SK-N-SH (cell line): ENCODE results near the gene TMEM255B. TPM values are rescaled to one million over a fixed set of nuclear protein-coding genes. Genes with fewer than 3 reads are reported as not detected.
"Not testable (repeated sequence)": the region's sequence is repeated elsewhere in the genome, so short reads cannot be mapped to it uniquely, and the experiment has no call there.

Experiments used
- CTCF ChIA-PET: fragments of 300-600, 350-600 bp; formaldehyde crosslinking; extraction: SDS; loops from one replicate; lab custom pipeline; 2021; lab: Yijun Ruan, JAX
- POLR2A ChIA-PET: fragments of 350-600 bp; sonication (Branson Sonifier 250); formaldehyde crosslinking; extraction: SDS; loops from one replicate; lab custom pipeline; 2020; ENCODE audit warnings: antibody characterized with exemption, inconsistent platforms; lab: Yijun Ruan, JAX
- DNase-seq: peaks from one replicate; pipeline ENCODE4 v3.0.0; 2012
- H2AFZ ChIP-seq: fragments of 200-600 bp; sonication (generic); 2 replicates; pipeline ENCODE4 v1.8.1; 2016; ENCODE audit warnings: antibody characterized with exemption, mild to moderate bottlenecking, low read depth
- H3F3A ChIP-seq: fragments of 200-600 bp; sonication (generic); replicated peaks from 2 replicates; pipeline ENCODE3; 2016; ENCODE audit warnings: antibody characterized with exemption, mild to moderate bottlenecking; ENCODE audit not compliant: insufficient read depth
- H3K27ac ChIP-seq, 2 experiments: fragments of 200-500 bp in 1 of 2; fragments of 200-600 bp in 1 of 2; sonication (Bioruptor generic) in 1 of 2; sonication (generic), shearing (Covaris generic) in 1 of 2; 2 replicates each; pipeline versions ENCODE4 v1.5.1 to v1.6.1; 2014 to 2016; ENCODE audit warnings: low read depth in 2 of 2, inconsistent platforms in 1 of 2, low read length in 1 of 2, mild to moderate bottlenecking in 1 of 2, mixed read lengths in 1 of 2
- H3K27me3 ChIP-seq: fragments of 200-600 bp; sonication (generic), shearing (Covaris generic); 2 replicates; pipeline ENCODE4 v1.6.1; 2016; ENCODE audit warnings: mixed run types; ENCODE audit not compliant: insufficient read depth
- H3K36me3 ChIP-seq, 2 experiments: fragments of 200-500 bp in 1 of 2; fragments of 200-600 bp in 1 of 2; sonication (Bioruptor generic) in 1 of 2; sonication (generic) in 1 of 2; replicated peaks in 1 of 2; 2 replicates each; pipeline versions ENCODE3 to v1.5.1; 2014 to 2016; ENCODE audit warnings: low read length in 1 of 2, mild to moderate bottlenecking in 1 of 2; ENCODE audit not compliant: insufficient read depth in 2 of 2, control insufficient read depth in 1 of 2
- H3K4me1 ChIP-seq, 2 experiments: fragments of 200-500 bp in 1 of 2; fragments of 200-600 bp in 1 of 2; sonication (Bioruptor generic) in 1 of 2; sonication (generic), shearing (Covaris generic) in 1 of 2; 2 replicates each; pipeline versions ENCODE4 v1.5.1 to v1.6.1; 2014 to 2016; ENCODE audit warnings: low read depth in 1 of 2, low read length in 1 of 2, mixed run types in 1 of 2; ENCODE audit not compliant: insufficient read depth in 2 of 2, control insufficient read depth in 1 of 2
- H3K4me2 ChIP-seq: fragments of 200-600 bp; sonication (generic), shearing (Covaris generic); 2 replicates; pipeline ENCODE4 v1.6.1; 2017; ENCODE audit warnings: mixed run types
- H3K4me3 ChIP-seq, 2 experiments: fragments of 200-500 bp in 1 of 2; fragments of 200-600 bp in 1 of 2; sonication (Bioruptor generic) in 1 of 2; sonication (generic), shearing (Covaris generic) in 1 of 2; 2 replicates each; pipeline versions ENCODE4 v1.5.1 to v1.8.1; 2014 to 2016; ENCODE audit warnings: low read depth in 2 of 2, inconsistent platforms in 1 of 2, low read length in 1 of 2, mild to moderate bottlenecking in 1 of 2, mixed read lengths in 1 of 2, moderate library complexity in 1 of 2
- H3K79me2 ChIP-seq: fragments of 200-600 bp; sonication (generic); 2 replicates; pipeline ENCODE4 v1.8.1; 2017; ENCODE audit warnings: mild to moderate bottlenecking; ENCODE audit not compliant: insufficient read depth
- H3K9ac ChIP-seq: fragments of 200-600 bp; sonication (generic); 2 replicates; pipeline ENCODE4 v1.6.1; 2017; ENCODE audit warnings: mixed run types
- H3K9me2 ChIP-seq: fragments of 200-600 bp; sonication (generic); 2 replicates; pipeline ENCODE4 v1.6.1; 2017; ENCODE audit warnings: mixed run types
- H3K9me3 ChIP-seq: fragments of 200-600 bp; sonication (generic); 2 replicates; pipeline ENCODE4 v1.6.1; 2017; ENCODE audit warnings: mixed run types, mild to moderate bottlenecking, moderate library complexity
- H4K20me1 ChIP-seq: fragments of 200-600 bp; sonication (generic); 2 replicates; pipeline ENCODE4 v1.6.1; 2017; ENCODE audit warnings: mild to moderate bottlenecking, mixed run types; ENCODE audit not compliant: insufficient read depth
- CTCF ChIP-seq: fragments of 200-600 bp; sonication (generic); IDR thresholded peaks from 2 replicates; pipeline ENCODE4 v1.6.1; 2017; ENCODE audit warnings: antibody characterized with exemption, mild to moderate bottlenecking, moderate library complexity
- ELF1 ChIP-seq: IDR thresholded peaks from 2 replicates; pipeline ENCODE4 v1.4.0; 2012
- EP300 ChIP-seq, 2 experiments: IDR thresholded peaks; 2 replicates each; pipeline versions ENCODE4 v1.4.0 to v1.6.1; 2012; ENCODE audit warnings: borderline replicate concordance in 1 of 2, low read depth in 1 of 2, low read length in 1 of 2
- FOSL2 ChIP-seq: IDR thresholded peaks from 2 replicates; pipeline ENCODE4 v1.4.0; 2012; ENCODE audit warnings: low read depth, mild to moderate bottlenecking, moderate library complexity, borderline replicate concordance
- GATA2 ChIP-seq: sonication (generic); formaldehyde crosslinking; IDR thresholded peaks from 2 replicates; pipeline ENCODE4 v1.5.0; 2020; ENCODE audit warnings: mild to moderate bottlenecking, missing genetic modification reagents
- JUND ChIP-seq: IDR thresholded peaks from 2 replicates; pipeline ENCODE4 v1.4.0; 2012
- MEF2A ChIP-seq: IDR thresholded peaks from 2 replicates; pipeline ENCODE4 v1.4.0; 2012; ENCODE audit warnings: low read depth, borderline replicate concordance
- NFIC ChIP-seq: IDR thresholded peaks from 2 replicates; pipeline ENCODE4 v1.4.0; 2012; ENCODE audit warnings: borderline replicate concordance
- NRF1 ChIP-seq: IDR thresholded peaks from 2 replicates; pipeline ENCODE4 v1.6.1; 2012; ENCODE audit warnings: low read depth, mild to moderate bottlenecking, low read length
- POLR2AphosphoS5 ChIP-seq: IDR thresholded peaks from 2 replicates; pipeline ENCODE4 v1.6.1; 2012; ENCODE audit warnings: low read depth, low read length
- RFX5 ChIP-seq: IDR thresholded peaks from 2 replicates; pipeline ENCODE4 v1.6.1; 2012; ENCODE audit warnings: mild to moderate bottlenecking, improper control_type of control experiment, low read length
- RXRA ChIP-seq: IDR thresholded peaks from 2 replicates; pipeline ENCODE4 v1.4.0; 2012; ENCODE audit warnings: low read depth, mild to moderate bottlenecking, borderline replicate concordance
- TCF12 ChIP-seq: IDR thresholded peaks from 2 replicates; pipeline ENCODE4 v1.4.0; 2012
- USF1 ChIP-seq: IDR thresholded peaks from 2 replicates; pipeline ENCODE4 v1.4.0; 2012; ENCODE audit warnings: low read depth, borderline replicate concordance
- YY1 ChIP-seq: IDR thresholded peaks from 2 replicates; pipeline ENCODE4 v1.4.0; 2012; ENCODE audit warnings: low read depth, mild to moderate bottlenecking
- WGBS: methylation state at CpG from one replicate; pipeline ENCODE4 v1.1.6; 2017; ENCODE audit warnings: low lambda C conversion rate; 5-methylcytosine and 5-hydroxymethylcytosine counted together
- polyA plus RNA-seq, 3 experiments: library from polyadenylated mRNA; depleted of rRNA; stranded (reverse); fragments of >200 nt; gene quantifications; 2 replicates each; pipeline ENCODE4 v1.2.3, GENCODE V29; 2012
- TF ChIP-seq, protein P1 (sequence below): IDR thresholded peaks from 2 replicates; pipeline ENCODE4 v1.4.0; 2012; ENCODE audit warnings: low read depth, borderline replicate concordance
- TF ChIP-seq, protein P2 (sequence below): IDR thresholded peaks from 2 replicates; pipeline ENCODE4; 2012
- TF ChIP-seq, protein P3 (sequence below): IDR thresholded peaks from 2 replicates; pipeline ENCODE4 v1.6.1; 2012; ENCODE audit warnings: mild to moderate bottlenecking, low read depth, low read length, moderate library complexity
- TF ChIP-seq, protein P4 (sequence below): IDR thresholded peaks from 2 replicates; pipeline ENCODE4 v1.4.0; 2012; ENCODE audit warnings: low read depth

The TMEM255B gene
- polyA plus RNA-seq, 1 of the 3 experiments (the other 2 are of a cell fraction) = 14.8 TPM

DNA sequence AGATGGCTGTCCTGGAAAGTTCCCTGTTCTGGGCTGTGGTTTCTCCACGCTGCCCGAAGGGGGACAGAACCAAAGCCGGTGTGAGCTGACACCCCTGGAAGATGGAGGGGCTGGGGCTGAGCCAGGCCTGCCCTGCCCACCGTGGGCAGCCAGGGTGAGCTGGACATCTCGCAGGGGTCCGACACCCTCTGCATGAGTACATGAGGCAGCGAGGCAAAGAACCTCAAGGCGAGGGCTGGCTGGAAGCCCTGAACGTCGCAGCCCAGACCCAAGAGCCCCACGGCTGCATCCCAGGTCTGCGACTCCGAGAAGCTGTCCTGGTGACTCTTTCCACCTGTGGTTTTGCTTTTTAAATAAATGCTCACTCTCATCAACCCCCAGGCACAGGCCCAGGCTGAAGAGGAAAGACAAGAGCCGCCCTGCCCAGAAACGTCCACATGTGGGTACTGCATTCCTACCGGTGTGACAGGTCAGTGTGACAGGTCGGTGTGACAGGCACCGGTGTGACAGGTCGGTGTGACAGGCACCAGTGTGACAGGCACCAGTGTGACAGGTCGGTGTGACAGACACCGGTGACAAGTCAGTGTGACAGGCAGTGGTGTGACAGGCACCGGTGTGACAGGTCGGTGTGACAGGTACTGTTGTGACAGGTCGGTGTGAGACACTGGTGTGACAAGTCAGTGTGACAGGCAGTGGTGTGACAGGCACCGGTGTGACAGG is 74.2 kb downstream of the TMEM255B start:
- peaks cover 0 to 32% of the 10 kb centered on the region in 2 experiments for H3K36me3 ChIP-seq
- H3K9me2 ChIP-seq = no peaks in the 10 kb centered on the region
- no peak overlapping the region for H2AFZ ChIP-seq
- ChIA-PET CTCF (no interaction called here), POLR2A (no interaction called here)
- H3K9ac ChIP-seq = no peak overlapping the region
- H3F3A ChIP-seq = peaks cover 18% of the 10 kb centered on the region
- H3K27me3 ChIP-seq = no peaks in the 10 kb centered on the region
- no peak overlapping the region for H3K27ac ChIP-seq
- no peak overlapping the region for H3K4me3 ChIP-seq
- peaks cover 13 to 24% of the 10 kb centered on the region in 2 experiments; a peak in 3 of 4 replicates for H3K4me1 ChIP-seq
- no peaks in the 10 kb centered on the region for H3K9me3 ChIP-seq
- peaks cover 5% of the 10 kb centered on the region; the same call in 1 of the 2 replicates for H3K79me2 ChIP-seq
- TF ChIP-seq NFIC = no peak
- TF ChIP-seq ELF1 = no peak
- TF ChIP-seq, protein P1, sequence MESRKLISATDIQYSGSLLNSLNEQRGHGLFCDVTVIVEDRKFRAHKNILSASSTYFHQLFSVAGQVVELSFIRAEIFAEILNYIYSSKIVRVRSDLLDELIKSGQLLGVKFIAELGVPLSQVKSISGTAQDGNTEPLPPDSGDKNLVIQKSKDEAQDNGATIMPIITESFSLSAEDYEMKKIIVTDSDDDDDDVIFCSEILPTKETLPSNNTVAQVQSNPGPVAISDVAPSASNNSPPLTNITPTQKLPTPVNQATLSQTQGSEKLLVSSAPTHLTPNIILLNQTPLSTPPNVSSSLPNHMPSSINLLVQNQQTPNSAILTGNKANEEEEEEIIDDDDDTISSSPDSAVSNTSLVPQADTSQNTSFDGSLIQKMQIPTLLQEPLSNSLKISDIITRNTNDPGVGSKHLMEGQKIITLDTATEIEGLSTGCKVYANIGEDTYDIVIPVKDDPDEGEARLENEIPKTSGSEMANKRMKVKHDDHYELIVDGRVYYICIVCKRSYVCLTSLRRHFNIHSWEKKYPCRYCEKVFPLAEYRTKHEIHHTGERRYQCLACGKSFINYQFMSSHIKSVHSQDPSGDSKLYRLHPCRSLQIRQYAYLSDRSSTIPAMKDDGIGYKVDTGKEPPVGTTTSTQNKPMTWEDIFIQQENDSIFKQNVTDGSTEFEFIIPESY = no peak
- TF ChIP-seq USF1 = no peak
- TF ChIP-seq JUND = no peak
- TF ChIP-seq, protein P2, sequence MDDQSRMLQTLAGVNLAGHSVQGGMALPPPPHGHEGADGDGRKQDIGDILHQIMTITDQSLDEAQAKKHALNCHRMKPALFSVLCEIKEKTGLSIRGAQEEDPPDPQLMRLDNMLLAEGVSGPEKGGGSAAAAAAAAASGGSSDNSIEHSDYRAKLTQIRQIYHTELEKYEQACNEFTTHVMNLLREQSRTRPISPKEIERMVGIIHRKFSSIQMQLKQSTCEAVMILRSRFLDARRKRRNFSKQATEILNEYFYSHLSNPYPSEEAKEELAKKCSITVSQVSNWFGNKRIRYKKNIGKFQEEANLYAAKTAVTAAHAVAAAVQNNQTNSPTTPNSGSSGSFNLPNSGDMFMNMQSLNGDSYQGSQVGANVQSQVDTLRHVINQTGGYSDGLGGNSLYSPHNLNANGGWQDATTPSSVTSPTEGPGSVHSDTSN = no peak
- no peak for TF ChIP-seq GATA2
- TF ChIP-seq RXRA = no peak
- TF ChIP-seq RFX5 = no peak
- TF ChIP-seq FOSL2 = no peak
- TF ChIP-seq TCF12 = no peak
- TF ChIP-seq POLR2AphosphoS5 = no peak
- no peak for TF ChIP-seq EP300 (IDR thresholded peaks at IDR 0.05; ENCODE audit: borderline replicate concordance in 1 of 2, low read depth in 1 of 2, low read length in 1 of 2)
- TF ChIP-seq NRF1 = no peak
- TF ChIP-seq CTCF = no peak
- TF ChIP-seq, protein P3, sequence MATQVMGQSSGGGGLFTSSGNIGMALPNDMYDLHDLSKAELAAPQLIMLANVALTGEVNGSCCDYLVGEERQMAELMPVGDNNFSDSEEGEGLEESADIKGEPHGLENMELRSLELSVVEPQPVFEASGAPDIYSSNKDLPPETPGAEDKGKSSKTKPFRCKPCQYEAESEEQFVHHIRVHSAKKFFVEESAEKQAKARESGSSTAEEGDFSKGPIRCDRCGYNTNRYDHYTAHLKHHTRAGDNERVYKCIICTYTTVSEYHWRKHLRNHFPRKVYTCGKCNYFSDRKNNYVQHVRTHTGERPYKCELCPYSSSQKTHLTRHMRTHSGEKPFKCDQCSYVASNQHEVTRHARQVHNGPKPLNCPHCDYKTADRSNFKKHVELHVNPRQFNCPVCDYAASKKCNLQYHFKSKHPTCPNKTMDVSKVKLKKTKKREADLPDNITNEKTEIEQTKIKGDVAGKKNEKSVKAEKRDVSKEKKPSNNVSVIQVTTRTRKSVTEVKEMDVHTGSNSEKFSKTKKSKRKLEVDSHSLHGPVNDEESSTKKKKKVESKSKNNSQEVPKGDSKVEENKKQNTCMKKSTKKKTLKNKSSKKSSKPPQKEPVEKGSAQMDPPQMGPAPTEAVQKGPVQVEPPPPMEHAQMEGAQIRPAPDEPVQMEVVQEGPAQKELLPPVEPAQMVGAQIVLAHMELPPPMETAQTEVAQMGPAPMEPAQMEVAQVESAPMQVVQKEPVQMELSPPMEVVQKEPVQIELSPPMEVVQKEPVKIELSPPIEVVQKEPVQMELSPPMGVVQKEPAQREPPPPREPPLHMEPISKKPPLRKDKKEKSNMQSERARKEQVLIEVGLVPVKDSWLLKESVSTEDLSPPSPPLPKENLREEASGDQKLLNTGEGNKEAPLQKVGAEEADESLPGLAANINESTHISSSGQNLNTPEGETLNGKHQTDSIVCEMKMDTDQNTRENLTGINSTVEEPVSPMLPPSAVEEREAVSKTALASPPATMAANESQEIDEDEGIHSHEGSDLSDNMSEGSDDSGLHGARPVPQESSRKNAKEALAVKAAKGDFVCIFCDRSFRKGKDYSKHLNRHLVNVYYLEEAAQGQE = no peak
- TF ChIP-seq, protein P4, sequence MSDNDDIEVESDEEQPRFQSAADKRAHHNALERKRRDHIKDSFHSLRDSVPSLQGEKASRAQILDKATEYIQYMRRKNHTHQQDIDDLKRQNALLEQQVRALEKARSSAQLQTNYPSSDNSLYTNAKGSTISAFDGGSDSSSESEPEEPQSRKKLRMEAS = no peak
- no peak for TF ChIP-seq YY1
- TF ChIP-seq MEF2A = no peak
- no peak for DNase-seq
- H3K4me2 ChIP-seq = no peak overlapping the region
- WGBS = 94% methylated on average over 11 of the region's 25 CpGs
- no peaks in the 10 kb centered on the region for H4K20me1 ChIP-seq

DNA sequence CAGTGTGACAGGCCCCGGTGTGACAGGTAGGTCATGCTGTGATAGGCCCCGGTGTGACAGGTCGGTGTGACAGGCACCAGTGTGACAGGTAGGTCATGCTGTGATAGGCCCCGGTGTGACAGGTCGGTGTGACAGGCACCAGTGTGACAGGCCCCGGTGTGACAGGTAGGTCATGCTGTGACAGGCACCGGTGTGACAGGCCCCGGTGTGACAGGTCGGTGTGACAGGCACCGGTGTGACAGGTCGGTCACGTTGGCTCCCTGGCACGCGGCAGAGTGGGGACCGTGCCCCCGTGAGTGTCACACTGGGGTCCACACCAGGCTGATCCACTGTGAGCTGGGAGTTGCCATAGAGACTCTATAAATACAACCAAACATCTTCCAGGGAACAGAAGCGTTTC is 75.0 kb downstream of the TMEM255B start:
- POLR2A ChIA-PET, H3K27ac ChIP-seq, DNase-seq, H3K9me2 ChIP-seq, H3K4me3 ChIP-seq, H2AFZ ChIP-seq, H3K27me3 ChIP-seq, H3K4me2 ChIP-seq, H4K20me1 ChIP-seq, CTCF ChIA-PET, H3K9ac ChIP-seq, H3K9me3 ChIP-seq, H3K79me2 ChIP-seq: not testable (repeated sequence)
- Histone ChIP-seq H3K36me3 (peaks cover 0 to 27% of the 10 kb centered on the region in 2 experiments), H3F3A (peaks cover 23% of the 10 kb centered on the region), H3K4me1 (peaks cover 14 to 31% of the 10 kb centered on the region in 2 experiments; a peak in 3 of 4 replicates)
- WGBS = 94% methylated on average over 5 of the region's 17 CpGs
